GM21528 (cell line): ENCODE data around the gene SRSF3.
"Not testable (repeated sequence)": the region's sequence is repeated elsewhere in the genome, so short reads cannot be mapped to it uniquely, and the experiment has no call there.

Experiments
- ATAC-seq: cut with Tn5 transposase; IDR thresholded peaks from one replicate; pipeline ENCODE4 v1.9.1; 2021; ENCODE audit warnings: mild to moderate bottlenecking, moderate library complexity; ENCODE audit not compliant: unreplicated experiment, low FRiP score

The SRSF3 gene

DNA sequence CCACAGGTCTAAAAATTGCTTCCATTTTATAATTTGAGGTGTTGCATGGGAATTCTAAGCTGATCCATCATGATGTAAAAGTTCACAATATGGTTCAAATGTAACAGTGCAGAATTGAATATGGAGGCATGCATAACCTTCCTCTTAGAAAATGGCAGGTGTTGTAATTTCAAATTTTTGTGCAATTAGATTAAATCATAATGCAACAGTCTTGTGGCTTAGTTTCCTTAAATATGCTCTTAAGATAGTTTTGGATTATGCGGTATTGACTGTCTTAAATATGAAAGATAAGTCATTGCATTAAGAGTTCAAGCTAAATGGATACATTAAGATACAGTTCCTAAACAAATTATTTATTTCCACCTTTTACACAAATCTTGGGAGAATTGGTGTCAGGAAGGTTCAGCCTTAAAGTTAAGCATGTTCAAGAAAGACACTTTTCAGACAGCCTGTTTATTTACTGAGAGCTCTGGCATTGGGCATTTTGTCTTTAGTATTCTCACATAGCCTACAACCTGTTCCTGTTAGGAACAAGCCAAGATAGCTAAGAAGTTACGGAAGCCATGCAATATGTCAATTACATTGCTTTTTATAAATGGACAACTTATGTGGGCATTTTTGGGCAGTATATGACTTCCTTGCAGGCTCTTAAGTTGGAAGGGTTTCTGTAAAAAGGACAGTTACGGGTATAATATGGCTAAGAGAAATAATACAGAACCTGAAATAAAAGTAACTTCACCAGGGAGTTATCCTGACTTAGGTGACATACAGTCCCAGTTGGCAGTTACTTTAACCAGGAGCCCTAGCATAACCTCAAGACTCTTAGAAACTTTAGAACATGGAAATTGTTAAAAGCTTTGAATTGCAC lies 9.3 kb downstream of the SRSF3 start:
- no peak for ATAC-seq

DNA sequence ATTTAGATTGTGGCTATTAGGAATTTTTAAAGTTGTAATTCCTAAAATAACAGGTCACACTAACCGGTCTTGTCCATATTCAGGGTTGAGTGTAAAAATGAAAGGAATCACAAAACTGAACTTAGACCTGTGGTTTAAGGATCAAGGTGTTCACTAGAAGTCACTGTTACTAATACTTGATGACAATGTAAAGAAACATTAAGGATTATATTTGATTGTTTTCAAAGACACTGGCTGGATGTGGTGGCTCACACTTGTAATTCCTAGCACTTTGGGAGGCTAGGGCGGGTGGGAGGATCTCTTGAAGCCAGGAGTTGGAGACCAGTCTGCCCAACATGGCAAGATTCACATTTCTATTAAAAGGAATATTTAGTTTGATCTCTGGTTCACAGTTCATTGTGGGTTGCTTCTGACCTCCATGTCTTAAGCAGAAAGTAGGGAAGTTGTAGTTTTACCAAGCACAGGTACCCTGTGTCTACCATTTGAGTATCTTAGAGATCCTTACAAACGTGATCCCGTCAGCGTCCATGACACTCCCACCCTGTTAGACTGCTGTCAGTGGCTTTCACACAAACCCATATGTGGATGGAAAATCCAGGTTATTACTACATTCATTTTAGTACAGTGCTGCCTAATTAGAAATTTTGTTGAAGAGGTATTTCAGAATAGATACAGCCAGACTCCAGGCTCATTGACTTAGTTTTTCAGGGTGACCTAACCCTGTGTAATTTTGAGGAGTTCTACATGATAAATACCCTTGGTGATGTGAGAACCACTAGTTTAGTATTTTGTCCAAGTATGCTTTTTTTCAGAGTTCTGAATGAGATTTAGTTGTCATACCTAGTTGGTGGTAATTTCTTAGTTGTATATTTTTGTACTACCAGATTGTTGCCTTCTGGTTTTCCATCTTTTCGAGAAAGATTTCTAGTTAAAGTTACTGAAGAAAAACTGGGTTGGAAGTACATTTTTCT lies 10.2 kb downstream of the SRSF3 start:
- no peak for ATAC-seq

DNA sequence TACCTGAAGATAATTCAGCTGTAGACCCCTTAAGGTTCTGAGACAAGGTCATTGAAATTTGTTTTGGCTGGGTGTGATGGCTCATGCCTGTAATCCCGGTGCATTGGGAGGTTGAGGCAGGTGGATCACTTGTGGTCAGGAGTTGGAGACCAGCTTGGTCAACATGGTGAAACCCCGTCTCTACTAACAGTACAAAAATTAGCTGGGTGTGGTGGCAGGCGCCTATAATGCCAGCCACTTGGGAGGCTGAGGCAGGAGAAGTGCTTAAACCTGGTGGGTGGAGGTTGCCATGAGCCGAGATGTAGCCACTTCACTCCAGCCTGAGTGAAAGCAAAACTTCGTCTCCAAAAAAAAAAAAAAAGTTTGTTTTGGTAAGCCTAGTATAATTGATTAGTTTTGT lies 11.0 kb downstream of the SRSF3 start:
- no peak for ATAC-seq

DNA sequence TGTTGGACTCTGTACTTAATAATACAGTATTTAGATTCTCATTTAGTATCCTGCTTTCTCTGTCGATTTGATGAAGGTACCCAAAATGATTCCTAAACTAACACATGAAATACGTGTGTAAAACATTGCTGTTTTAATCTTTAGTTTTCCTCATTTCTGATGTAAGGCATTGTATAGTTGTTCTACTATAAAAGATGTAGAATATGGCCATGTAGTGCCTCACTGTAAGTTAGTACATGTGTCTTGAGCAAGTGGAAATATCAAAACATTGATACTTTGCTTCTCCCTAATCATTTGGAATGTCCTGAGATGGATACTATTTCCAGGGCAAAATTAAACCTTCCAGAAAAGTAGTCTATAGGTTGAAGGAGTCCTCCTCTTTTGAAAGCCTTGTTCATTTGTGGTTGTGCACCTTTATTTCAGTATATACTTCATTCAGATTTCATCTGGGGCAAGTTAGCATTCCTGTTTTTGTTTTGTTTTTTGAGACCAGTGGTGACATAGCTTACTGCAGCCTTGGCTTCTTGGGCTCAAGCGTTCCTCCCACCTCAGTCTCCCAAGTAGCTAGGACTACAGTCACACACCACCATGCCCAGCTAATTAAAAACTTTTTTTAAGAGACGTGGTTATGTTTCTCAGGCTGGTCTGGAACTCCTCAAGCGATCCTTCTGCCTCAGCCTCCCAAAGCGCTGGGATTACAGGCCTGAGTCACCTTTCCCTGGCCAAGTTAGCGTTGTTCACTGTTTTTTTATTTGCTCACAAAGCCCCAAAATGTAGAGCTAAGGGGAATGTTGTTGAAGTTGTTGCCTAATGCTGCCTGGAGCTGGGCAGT lies 11.6 kb downstream of the SRSF3 start:
- no peak for ATAC-seq

DNA sequence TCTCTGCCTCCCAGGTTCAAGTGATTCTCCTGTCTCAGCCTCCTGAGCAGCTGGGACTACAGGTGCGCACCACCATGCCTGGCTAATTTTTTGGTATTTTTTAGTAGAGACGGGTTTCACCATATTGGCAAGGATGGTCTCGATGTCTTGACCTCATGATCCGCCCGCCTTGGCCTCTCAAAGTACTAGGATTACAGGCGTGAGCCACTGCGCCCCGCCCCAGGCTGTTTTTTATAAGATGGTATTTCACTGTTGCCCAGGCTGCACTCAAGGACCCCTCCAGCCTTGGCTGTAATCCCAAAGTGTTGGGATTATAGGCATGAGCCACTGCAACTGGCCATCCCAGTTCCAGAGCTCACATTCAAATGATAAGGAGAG lies 13.1 kb downstream of the SRSF3 start:
- not testable (repeated sequence) for ATAC-seq

DNA sequence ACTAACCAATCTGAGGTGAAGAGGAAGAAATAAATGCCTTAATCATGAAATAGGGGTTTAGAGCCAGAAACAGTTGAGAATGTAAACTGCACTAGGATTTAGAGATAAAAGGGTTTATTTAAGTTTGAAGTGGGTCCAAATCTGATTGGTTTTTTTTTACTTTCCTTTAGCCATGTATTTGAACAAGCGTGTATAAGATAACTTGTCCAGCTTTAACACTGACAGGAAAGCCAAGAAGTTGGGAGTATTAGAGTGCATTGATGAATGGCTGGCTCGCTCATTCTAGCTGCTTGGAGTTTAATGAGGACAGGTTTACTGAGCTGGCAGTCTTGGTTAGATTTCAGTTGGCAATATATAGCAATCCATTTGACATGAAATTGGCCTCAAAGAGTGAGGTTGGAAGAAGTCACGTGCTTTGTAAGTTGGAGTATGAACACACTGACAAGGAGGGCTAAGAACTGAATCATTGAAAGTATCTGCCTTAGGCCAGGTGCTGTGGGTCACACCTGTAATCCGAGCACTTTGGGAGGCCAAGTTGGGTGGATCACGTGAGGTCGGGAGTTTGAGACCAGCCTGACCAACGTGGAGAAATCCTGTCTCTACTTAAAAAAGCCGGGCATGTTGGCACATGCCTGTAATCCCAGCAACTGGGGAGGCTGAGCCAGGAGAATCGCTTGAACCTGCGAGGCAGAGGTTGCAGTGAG lies 13.7 kb downstream of the SRSF3 start:
- no peak for ATAC-seq

DNA sequence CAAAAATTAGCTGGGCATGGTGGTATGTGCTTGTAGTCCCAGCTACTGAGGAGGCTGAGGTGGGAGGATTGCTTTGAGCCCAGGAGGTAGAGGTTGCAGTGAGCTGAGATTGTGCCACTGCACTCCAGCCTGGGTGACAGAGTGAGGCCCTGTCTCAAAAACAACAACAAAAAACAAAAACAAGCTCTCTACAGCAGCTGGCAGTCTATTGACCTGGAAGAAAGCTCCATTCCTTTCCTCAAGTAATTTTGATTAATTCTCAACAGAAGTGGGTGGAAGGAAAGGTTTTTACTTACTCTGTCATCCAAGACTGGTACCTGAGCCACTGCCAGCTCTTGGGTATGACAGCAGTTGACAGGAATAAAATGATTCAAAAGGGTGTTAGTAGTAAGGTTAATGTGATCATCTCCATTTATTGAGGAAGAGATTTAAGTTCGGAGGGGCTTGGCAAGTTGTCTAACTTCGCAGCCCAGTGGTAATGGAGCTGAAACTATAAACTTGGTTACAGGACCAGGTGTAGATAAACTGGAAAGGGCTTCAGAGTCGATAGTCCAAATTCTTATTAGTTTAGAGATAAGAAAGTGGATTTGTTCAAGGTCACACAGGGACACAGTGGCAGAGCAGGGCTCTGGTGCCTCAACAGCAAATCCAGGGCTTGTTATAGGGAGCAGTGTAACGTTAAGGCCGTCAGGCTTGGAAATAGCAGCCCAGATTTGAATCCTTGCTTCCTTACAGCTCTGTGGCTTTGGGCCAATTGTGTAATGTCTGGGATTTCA lies 14.8 kb downstream of the SRSF3 start:
- ATAC-seq, result no peak

DNA sequence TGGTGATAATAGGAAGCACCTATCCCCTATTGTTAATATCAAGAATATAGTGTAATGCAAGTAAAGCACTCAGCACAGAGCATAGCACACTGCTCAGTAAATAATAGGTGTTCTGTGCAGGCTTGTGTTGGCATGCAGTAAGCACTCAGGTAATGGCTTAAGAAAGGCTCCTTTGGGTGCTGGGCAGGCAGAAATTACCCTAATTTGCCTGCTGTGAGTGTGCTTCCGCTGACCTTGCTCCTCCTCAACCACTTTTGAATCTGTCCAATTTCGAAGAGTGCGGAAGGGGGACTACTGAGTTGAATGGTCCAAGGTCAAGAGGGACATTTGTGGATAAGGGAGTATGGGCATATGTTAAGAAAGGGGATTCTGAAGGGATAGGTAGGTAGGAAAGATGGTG lies 15.4 kb downstream of the SRSF3 start:
- ATAC-seq, result no peak

DNA sequence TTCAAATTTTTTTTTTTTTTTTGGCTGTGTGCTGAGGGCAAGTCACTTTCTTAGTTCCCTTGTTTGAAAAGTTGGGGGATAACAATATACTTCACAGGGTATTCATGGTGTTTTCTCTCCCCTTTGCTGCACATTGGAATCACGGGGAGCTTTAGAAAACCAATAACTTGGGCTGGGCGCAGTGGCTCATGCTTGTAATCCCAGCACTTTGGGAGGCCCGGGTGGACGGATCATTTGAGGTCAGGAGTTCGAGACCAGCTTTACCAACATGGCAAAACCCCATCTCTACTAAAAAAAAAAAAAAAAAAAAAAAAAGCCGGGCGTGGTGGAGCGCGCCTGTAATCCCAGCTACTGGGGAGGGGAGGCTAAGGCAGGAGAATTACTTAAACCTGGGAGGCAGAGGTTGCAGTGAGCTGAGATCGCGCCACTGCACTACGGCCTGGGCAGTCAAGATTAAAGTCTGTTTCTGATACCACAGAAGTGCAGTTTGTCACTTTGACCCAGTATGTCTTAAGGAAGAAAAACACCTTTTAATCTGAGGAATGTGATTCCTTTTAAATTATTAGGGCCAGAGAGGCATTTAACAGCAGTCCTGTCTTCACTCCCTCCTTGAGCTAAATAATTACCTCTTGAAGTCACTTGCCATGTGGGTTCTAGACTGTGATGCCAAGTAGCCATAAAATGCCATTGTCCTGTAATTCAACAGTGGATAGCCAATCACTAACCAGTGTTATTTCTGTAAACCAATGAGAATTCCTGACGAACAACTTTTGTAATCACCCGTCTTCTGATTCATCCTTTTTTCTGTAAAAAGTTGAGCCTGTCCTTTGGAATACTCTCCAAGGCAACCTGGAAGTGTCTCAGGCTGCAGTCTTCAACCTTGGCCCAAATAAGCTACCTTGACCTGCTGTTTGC lies 16.1 kb downstream of the SRSF3 start:
- no peak for ATAC-seq

DNA sequence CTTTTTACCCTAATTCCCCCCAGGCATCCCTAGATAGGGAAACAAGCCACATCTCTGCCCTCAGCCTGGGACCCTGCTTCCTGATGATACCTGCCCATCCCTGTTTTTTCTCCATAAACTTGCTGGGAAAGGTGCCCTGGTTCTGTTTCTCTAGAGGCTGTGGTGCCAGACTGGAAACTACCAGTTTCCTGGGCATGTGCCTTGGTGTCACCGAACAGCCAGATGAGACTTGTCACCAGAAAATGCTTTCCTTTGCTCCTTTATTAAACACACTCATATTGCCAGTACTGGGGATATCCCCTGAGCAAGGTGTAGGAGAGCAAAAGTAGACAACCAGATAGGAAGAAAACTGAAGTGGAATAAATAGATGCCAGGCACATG lies 16.8 kb downstream of the SRSF3 start:
- ATAC-seq, result no peak

DNA sequence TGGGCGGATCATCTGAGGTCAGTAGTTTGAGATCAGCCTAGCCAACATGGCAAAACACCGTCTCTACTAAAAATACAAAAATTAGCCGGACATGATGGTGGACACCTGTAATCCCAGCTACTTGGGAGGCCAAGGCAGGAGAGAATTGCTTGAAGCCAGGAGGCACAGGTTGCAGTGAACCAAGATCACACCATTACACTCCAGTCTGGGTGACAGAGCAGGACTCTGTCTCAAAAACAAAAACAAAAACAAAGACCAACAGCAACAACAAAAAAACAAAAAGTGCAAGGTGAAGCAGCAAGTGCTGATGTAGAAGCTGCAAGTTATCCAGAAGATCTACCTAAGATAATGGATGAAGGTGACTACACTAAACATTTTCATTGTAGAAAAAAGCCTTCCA lies 17.5 kb downstream of the SRSF3 start:
- not testable (repeated sequence) for ATAC-seq

DNA sequence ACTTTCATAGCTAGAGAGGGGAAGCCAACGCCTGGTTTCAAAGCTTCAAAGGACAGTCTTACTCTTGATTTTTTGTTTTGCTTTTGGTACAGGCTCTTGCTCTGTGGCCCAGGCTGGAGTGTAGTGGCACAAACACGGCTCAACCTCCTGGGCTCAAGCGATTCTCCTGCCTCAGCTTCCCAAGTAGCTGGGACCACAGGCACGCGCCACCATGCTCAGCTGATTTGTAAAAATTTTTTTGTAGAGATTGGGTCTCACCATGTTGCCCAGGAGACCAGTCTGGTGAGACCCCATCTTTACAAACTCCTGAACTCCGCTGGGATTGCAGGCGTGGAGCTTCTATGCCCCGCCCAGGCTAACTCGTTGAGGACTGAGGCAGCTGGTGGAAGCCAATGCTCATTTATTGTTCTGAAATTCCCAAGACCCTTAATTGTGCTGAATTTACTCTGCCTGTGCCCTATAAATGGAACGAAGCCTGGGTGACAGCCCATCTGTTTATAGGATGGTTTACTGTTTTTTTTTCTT lies 18.0 kb downstream of the SRSF3 start:
- no peak for ATAC-seq

DNA sequence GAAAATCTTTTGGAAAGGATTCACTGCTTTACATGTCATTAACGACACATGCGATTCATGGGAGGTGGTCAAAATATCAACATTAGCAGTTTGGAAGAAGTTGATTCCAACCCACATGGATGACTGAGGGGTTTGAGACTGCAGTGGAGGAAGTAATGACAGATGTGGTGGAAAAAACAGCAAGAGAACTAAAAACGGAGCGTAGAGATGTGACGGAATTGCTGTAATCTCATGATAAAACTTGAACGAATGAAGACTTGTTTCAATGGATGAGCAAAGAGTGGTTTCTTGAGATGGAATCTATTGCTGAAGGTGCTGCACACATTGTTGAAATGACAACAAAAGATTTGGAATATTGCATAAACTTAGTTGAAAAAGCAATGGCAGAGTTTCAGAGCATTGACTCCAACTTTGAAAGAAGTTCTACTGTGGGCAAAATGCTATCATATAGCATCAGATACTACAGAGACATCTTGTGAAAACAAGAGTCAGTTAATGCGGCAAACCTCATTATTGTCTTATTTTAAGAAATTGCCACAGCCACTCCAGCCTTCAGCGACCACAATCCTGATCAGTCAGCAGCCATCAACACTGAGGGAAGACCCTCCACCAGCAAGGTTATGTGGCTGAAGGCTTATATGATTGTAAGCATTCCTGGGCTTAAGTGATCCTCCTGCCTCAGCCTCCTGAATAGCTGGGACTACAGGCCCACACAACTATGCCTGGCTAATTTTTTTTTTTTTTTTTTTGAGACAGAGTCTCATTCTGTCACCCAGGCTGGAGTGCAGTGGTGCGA lies 19.2 kb downstream of the SRSF3 start:
- no peak for ATAC-seq

DNA sequence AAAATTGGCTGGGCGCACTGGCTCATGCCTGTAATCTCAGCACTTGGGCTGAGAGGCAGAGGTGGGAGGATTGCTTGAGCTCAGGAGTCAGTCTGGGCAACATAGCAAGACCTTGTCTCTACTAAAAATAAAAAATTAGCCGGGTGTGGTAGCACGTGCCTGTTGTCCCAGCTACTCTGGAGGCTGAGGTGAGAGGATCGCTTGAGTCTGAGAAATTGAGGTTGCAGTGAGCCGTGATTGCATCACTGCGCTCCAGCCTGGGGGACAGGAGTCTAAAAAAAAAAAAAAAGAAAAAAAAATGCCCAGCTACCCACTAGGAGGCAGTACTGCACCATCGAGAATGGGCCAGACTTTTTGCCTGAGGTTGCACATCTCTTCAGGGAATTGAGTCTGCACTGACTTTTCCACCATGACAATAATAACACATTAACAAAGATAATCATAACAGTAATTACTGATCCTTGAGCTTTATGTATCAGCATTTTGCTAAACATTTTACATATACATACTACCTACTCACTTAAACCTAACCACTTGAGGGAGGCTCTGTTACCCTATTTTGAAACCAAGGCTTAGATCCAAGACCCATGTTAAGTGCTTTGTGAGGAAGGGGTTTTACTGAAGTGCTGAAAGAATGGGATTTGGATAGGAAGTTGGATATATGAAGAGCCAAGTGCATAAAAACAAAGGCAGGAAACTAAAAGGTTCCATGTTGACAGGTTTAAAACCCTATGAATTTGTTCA lies 21.0 kb downstream of the SRSF3 start:
- no peak for ATAC-seq

DNA sequence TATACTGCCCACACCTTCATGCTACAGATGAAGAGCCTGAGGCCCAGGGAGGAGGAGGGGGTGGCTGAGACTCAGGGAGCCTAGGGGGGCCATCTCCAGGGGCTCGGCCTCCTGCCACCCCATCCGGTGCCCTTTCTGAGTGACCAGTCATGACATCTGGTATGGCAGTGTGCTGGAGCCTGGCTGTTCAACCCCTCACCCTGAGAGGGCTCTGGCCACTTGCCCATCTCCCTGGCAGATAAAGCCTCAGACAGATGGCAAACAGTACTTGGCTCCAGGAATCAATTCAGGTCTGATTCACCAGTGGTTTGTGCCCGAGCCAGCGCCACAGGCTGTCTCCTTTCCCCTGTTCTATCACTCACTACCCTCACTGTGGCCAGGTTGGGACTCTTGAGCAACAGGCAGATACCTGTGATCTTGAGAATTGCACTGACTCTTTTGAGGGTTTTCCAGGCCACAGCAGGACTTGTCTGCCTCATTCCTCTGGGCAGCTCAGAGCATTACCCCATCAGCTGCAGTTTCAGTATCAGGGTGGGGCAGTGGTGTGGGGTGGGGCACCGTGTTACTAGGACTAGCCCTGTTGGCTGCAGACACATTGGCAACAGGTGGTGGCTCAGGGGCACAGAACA lies 22.8 kb downstream of the SRSF3 start:
- no peak for ATAC-seq
